ELR (cell line): Measurements from ENCODE around the gene MAFF.

Experiments
- DNase-seq: peaks from one replicate; pipeline ENCODE4 v3.0.0-alpha.2; 2015; ENCODE audit warnings: low read depth

MAFF gene

DNA sequence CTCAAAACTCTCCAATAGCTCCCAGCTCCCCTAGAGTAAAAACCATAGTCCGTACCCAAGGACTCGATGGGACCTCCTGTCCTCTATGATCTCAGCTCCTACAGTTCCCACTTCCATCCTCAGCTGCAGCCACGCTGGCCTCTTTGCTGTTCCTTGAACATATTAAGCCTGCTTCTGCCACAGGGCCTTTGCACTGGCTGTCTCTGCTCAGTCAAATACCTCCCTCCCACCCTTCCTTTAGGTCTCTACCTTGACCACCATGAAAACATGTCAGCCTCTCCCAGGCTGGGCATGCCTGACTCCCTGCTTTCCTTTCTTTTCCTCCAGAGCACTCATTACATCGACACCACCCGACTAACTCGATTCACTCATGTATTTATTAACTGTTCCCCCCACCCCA lies 46.5 kb downstream of the MAFF start:
- DNase-seq: no peak

DNA sequence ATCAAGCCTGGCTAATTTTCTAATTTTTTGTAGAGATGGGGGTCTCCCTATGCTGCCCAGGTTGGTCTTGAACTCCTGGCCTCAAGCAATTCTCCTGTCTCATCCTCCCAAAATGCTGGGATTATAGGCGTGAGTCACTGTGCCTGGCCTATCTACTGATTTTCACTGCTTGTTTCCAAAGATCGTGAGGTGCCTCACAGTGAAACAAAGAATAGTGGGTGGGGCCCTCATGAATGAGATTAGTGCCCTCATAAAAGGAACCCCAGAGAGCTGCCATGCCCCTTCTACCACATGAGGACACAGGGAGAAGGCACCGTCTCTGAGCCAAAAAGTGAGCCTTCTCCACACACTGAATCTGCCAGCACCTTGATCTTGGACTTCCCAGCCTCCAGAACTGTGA lies 47.5 kb downstream of the MAFF start:
- DNase-seq: no peak

DNA sequence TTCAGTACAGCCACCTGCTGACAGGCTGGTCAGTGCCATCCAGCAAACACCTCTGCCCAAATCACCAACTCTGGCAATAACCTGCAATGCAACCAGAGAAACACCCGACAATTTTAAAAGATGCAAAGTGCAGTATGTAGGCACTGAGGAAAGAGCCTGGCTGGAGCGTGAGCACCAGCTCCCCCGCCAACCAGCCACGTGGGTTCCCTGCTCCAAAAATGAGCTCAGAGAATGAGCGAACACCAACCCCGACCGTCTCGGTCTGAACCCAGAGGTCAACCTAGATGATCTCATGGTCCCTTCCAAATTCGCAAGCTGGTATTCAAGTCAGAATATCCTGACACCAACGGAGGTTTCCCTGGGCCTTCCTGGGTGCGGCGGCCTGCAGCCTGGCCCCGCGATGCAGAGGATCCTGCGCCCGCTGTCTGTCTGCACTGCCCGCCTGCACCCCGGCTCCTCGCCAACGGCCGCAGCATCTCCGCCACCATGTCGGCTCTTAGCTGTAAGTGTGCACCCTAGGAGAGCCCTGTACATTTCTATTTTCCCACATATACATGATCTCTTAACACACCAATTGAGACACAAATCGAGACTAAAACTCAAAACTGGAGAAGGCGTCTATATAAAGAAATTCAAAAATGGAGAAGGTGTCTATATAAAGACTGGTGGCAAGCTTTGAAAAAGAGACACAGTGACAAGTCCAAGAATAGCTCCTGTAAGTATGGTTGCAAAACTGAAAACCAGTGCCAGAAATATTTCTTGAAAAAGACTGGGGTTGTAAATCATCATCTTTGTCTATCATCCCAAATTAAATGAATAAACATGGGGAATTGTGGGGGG lies 48.2 kb downstream of the MAFF start:
- DNase-seq: no peak

DNA sequence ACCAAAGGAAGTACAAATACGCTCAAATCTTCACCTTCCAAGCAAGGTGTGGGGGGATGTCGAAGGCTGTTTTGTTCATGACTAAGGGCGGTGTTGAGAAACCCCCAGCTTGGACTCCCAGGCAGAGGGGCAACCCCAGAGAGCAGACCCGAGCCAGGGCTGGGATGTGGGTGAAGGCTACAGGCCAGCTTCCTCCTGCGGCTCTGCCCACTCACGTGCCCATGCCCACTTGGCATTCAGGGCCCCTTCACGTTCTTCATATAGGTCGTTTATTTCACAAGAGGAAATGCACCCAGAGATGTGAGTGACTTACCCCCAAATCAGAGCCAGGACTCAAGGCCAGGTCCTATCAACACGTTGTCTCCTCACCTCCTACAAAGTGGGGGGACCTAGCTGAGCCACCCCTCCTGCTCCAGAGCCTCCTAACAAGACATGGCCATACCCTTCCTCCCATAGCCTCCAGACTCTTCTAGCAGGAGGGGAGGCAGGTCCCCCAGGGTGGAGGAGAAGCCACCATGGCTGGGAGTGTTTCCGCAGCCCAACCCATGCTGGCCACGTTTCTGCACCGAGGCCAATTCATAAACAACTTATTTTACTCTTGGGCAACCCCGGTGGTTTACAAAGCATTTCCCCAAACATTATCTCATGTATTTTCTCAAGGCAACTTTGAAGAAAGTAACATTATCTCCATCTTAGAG lies 49.0 kb downstream of the MAFF start:
- DNase-seq: no peak

GRCh38 chr22:38251341-38251692 lies 49.5 kb downstream of the MAFF start:
- DNase-seq: no peak

DNA sequence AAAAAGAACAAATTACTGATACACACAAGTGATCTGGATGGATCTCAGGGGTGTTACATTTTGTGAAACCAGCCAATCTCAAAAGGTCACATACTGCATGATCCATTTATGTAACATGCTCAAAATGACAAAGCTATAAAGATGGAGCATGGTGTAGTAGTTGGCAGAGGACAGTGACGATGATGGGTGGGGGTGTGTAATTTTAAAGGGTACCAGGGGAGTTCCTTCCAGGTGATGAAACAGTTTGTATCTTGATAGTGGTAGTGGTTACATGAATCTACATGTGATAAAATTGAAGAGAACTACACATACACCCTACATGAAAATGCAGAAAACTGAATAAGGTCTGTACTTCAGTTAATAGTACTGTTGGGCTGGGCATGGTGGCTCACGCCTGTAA lies 53.9 kb downstream of the MAFF start:
- no peak for DNase-seq

GRCh38 chr22:38257181-38257580 lies 55.4 kb downstream of the MAFF start:
- DNase-seq: peak; percentile 80

DNA sequence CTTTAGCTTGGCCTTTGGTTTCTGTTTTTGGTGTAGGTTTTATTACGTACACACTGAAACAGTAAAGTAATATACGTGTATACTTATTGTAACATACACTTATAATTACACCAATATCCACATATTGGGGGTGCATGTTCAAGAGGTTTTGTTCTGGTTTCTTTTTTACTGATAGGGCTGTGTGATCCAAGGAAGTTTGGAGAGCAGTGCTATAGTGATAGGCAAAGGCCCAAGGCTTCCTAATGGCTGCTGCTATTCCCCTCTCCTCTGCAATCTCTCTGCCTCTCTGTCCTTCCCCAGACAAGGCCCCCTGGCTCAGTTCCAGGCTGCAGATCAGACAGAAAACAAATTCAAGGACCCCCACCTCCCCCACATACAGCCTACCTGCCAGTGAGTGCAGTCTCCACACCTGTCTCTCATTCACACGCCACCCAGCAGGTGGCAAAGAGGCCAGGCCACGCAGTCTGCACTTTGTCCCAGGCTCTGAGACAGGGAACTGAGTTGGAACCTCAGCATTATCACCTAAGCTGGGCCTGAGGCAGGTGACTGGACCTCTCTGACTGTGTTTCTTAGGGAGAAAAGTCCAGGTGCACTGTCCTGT lies 56.0 kb downstream of the MAFF start:
- DNase-seq: peak; percentile 18

- DNase-seq: no peak
Measured at GRCh38 chr22:38258895-38259294, 57.1 kb downstream of the MAFF start.

- DNase-seq: no peak
Measured at GRCh38 chr22:38259370-38259769, 57.6 kb downstream of the MAFF start.

GRCh38 chr22:38260761-38261681 lies 59.2 kb downstream of the MAFF start:
- DNase-seq: no peak

DNA sequence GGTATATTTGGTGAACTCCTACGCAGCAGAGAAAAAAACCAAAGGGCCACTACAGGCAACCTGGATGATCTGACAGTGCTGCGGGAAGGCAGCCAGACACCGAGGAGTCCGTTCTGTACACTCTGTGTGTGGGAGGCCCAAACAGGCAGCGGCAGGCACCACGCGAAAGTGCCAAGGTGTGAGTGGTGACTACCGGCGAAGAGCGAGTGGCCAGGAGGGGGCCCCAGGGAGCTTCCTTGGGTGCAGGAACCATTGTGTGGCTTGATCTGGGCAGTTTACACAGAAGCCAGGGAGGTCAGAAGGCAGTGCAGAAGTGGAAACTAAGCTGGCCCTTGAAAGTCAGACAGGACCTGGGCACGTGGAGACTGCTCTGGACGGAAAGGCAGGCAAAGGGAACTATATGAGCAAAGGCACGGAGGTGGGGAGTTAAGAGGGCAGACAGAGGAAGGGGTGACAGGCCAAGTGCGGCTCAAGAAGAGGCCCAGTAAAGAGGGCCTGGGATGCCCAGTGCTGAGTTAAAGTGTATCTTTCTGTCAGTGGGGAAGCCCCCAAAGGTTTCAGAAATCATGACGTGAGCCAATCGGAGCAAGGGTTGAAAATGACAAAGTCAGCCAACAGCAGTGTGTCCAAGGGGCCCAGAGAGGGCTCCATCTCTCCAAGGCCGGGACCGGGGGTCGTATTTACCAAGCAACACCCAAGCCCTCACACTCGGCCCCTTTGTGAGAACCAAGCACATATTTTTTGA lies 60.4 kb downstream of the MAFF start:
- peak; percentile 59 for DNase-seq

GRCh38 chr22:38264322-38264843 lies 62.6 kb downstream of the MAFF start:
- no peak for DNase-seq
